GM23338 (cell line): ENCODE data around the gene PPIF. TPM values are rescaled to one million over a fixed set of nuclear protein-coding genes. Genes with fewer than 3 reads are reported as not detected.

Experiments
- CREB1 ChIP-seq: fragments of 250-450 bp; sonication (Bioruptor Pico); IDR thresholded peaks from 2 replicates; pipeline ENCODE4 v1.5.0; 2020; ENCODE audit warnings: low read depth, mild to moderate bottlenecking, moderate library complexity
- CTCF ChIP-seq, 2 experiments: fragments of 200-600 bp in 1 of 2; sonication (generic) in 1 of 2; conservative IDR thresholded peaks; 2 replicates each; pipeline versions ENCODE4 v1.5.1 to v1.6.1; 2016 to 2017; ENCODE audit warnings: antibody characterized with exemption in 2 of 2, low read depth in 2 of 2, mild to moderate bottlenecking in 2 of 2, moderate library complexity in 1 of 2
- EZH2 ChIP-seq: fragments of 200-600 bp; sonication (generic); IDR thresholded peaks from one replicate; pipeline ENCODE4 v1.8.0; 2017; ENCODE audit warnings: antibody characterized with exemption, mild to moderate bottlenecking, low read depth; ENCODE audit not compliant: unreplicated experiment
- EZH2phosphoT487 ChIP-seq: fragments of 200-600 bp; sonication (generic); IDR thresholded peaks from one replicate; pipeline ENCODE4 v1.8.1; 2018; ENCODE audit warnings: antibody characterized with exemption; ENCODE audit not compliant: unreplicated experiment
- NANOG ChIP-seq: IDR thresholded peaks from 2 replicates; pipeline ENCODE4 v1.6.1; 2016; ENCODE audit warnings: antibody characterized with exemption, borderline replicate concordance
- POLR2AphosphoS5 ChIP-seq: IDR thresholded peaks from 2 replicates; pipeline ENCODE4 v1.6.1; 2016; ENCODE audit warnings: antibody characterized with exemption, low read depth
- STAT1 ChIP-seq: IDR thresholded peaks from one replicate; pipeline ENCODE4 v1.6.1; 2016; ENCODE audit warnings: antibody characterized with exemption; ENCODE audit not compliant: unreplicated experiment
- ZNF331 ChIP-seq: fragments of 250-450 bp; sonication (Bioruptor Pico); IDR thresholded peaks from 2 replicates; pipeline ENCODE4 v1.5.0; 2020; ENCODE audit warnings: low read depth, mild to moderate bottlenecking, moderate library complexity
- ZNF462 ChIP-seq: fragments of 250-450 bp; sonication (Bioruptor Pico); IDR thresholded peaks from 2 replicates; pipeline ENCODE4 v1.5.0; 2020; ENCODE audit warnings: mild to moderate bottlenecking, moderate library complexity
- polyA plus RNA-seq: library from polyadenylated mRNA; unstranded; fragments of >200 nt; fragmentation: Nextera tagmentation; extraction: Ambion mirVana; gene quantifications from 2 replicates; pipeline ENCODE4 v1.2.1, GENCODE V29; 2016
- total RNA-seq: library from RNA; depleted of rRNA; stranded (reverse); fragments of >200 nt; shearing (Covaris generic); gene quantifications from 2 replicates; pipeline ENCODE4 v1.2.3, GENCODE V29; 2014

PPIF gene
- total and polyA plus RNA-seq, 2 experiments from 2014 or later: 32.1 to 43.6 TPM

GRCh38 chr10:79316671-79317431, 30.4 kb upstream of the PPIF start (continued):
- no peak for TF ChIP-seq ZNF462 (CRISPR knock-in tag)
- no peak for TF ChIP-seq CTCF (conservative IDR thresholded peaks at IDR 0.05; ENCODE audit: low read depth in 2 of 2)
- no peak for TF ChIP-seq EZH2
- TF ChIP-seq STAT1: no peak
- no peak for TF ChIP-seq ZNF331 (CRISPR knock-in tag)
- TF ChIP-seq CREB1 (CRISPR knock-in tag): no peak
- no peak for TF ChIP-seq NANOG
- TF ChIP-seq EZH2phosphoT487: no peak
- TF ChIP-seq POLR2AphosphoS5: no peak
